HepG2 (cell line): ENCODE results near the gene C2orf49. TPM values are rescaled to one million over a fixed set of nuclear protein-coding genes. Genes with fewer than 3 reads are reported as not detected.

Experiments
- ATAC-seq: fragments of 200-7000 bp; cut with Tn5 transposase; 3 replicates; pipeline ENCODE4 v1.9.1; 2020; ENCODE audit warnings: mild to moderate bottlenecking, moderate library complexity
- BruUV-seq: library from RNA; stranded (reverse); fragments of 400-500 nt; replicated peaks from 2 replicates; lab custom pipeline; 2021; lab: Mats Ljungman, UMichigan
- CTCF ChIA-PET: fragments of 300-600 bp; formaldehyde crosslinking; extraction: SDS; loops from one replicate; lab custom pipeline; 2021; ENCODE audit warnings: low total read pairs, inconsistent platforms, low intra/inter-chr PET ratio; lab: Yijun Ruan, JAX
- POLR2A ChIA-PET: fragments of 350-600 bp; sonication (Branson Sonifier 250); formaldehyde crosslinking; loops from one replicate; lab custom pipeline; 2020; ENCODE audit warnings: antibody characterized with exemption, inconsistent platforms; lab: Yijun Ruan, JAX
- DNase-seq: peaks from one replicate; pipeline ENCODE4 v3.0.0-alpha.2; 2015; ENCODE audit warnings: low spot score
- FAIRE-seq: peaks from 3 replicates; lab custom pipeline; 2011; peaks lifted over from hg19 to GRCh38; lab: Jason Lieb, UNC
- H2AFZ ChIP-seq: one replicate; pipeline ENCODE4 v1.6.1; 2011; ENCODE audit warnings: low read length, inconsistent platforms
- H3K27ac ChIP-seq: fragments of 300-600 bp; 3 replicates; pipeline ENCODE4 v1.8.0; 2011; ENCODE audit warnings: mixed run types, mild to moderate bottlenecking, mixed read lengths, low read length, inconsistent platforms; ENCODE audit not compliant: insufficient read depth; ENCODE audit errors: extremely low read length
- H3K27me3 ChIP-seq, 2 experiments: fragments of 200-600 bp in 1 of 2; 2 replicates in 1 of 2; 3 replicates in 1 of 2; pipeline versions ENCODE4 v1.6.0 to v1.8.0; 2011; ENCODE audit warnings: low read length in 2 of 2, mild to moderate bottlenecking in 2 of 2, moderate library complexity in 2 of 2, inconsistent platforms in 1 of 2; ENCODE audit not compliant: insufficient read depth in 2 of 2, control insufficient read depth in 1 of 2
- H3K36me3 ChIP-seq, 2 experiments: fragments of 200-600 bp in 1 of 2; replicated peaks in 1 of 2; 2 replicates in 1 of 2; 3 replicates in 1 of 2; pipeline versions ENCODE4 v1.5.1 to v1.8.0; 2011; ENCODE audit warnings: low read length in 2 of 2, inconsistent platforms in 1 of 2; ENCODE audit not compliant: insufficient read depth in 2 of 2, control insufficient read depth in 1 of 2
- H3K4me1 ChIP-seq: 2 replicates; pipeline ENCODE4 v1.5.1; 2012; ENCODE audit warnings: low read length, inconsistent platforms; ENCODE audit not compliant: insufficient read depth
- H3K4me2 ChIP-seq: 2 replicates; pipeline ENCODE4 v1.6.0; 2011; ENCODE audit warnings: low read depth, low read length, inconsistent platforms
- H3K4me3 ChIP-seq, 3 experiments: fragments of 200-600 bp in 1 of 3; sonication (generic), shearing (Covaris generic) in 1 of 3; replicated peaks in 1 of 3; 2 replicates each; pipeline ENCODE4 v1.5.1; 2011 to 2016; ENCODE audit warnings: low read length in 3 of 3, inconsistent platforms in 2 of 3, low read depth in 2 of 3, mild to moderate bottlenecking in 2 of 3, control low read depth in 1 of 3, mixed read lengths in 1 of 3; ENCODE audit not compliant: insufficient read depth in 1 of 3
- H3K79me2 ChIP-seq: one replicate; pipeline ENCODE4 v1.6.1; 2011; ENCODE audit warnings: low read length, inconsistent platforms; ENCODE audit not compliant: insufficient read depth
- H3K9ac ChIP-seq: 2 replicates; pipeline ENCODE4 v1.6.0; 2011; ENCODE audit warnings: mild to moderate bottlenecking, low read depth, low read length, inconsistent platforms; ENCODE audit not compliant: insufficient read depth
- H3K9me3 ChIP-seq: 2 replicates; pipeline ENCODE4 v1.5.1; 2012; ENCODE audit warnings: mild to moderate bottlenecking, low read length
- H4K20me1 ChIP-seq: 2 replicates; pipeline ENCODE4 v1.6.0; 2011; ENCODE audit warnings: inconsistent platforms, mild to moderate bottlenecking, low read length, moderate library complexity; ENCODE audit not compliant: insufficient read depth
- DMTF1 ChIP-seq: sonication (generic); formaldehyde crosslinking; IDR thresholded peaks from 2 replicates; pipeline ENCODE4 v1.4.0; 2020; ENCODE audit warnings: mild to moderate bottlenecking, missing genetic modification reagents
- GATAD2A ChIP-seq: IDR thresholded peaks from 2 replicates; pipeline ENCODE4 v1.6.1; 2016
- KAT2B ChIP-seq: fragments of 150-350 bp; IDR thresholded peaks from 2 replicates; pipeline ENCODE4 v1.6.1; 2014; ENCODE audit warnings: low read depth, low read length, borderline replicate concordance
- NFAT5 ChIP-seq: sonication (generic); formaldehyde crosslinking; IDR thresholded peaks from 2 replicates; pipeline ENCODE4 v1.4.0; 2020; ENCODE audit warnings: missing genetic modification reagents
- NPAS2 ChIP-seq: sonication (generic); formaldehyde crosslinking; IDR thresholded peaks from 2 replicates; pipeline ENCODE4 v1.8.0; 2022; ENCODE audit warnings: mild to moderate bottlenecking, missing genetic modification reagents, borderline replicate concordance
- NR3C1 ChIP-seq: sonication (generic); formaldehyde crosslinking; IDR thresholded peaks from 2 replicates; pipeline ENCODE4 v1.4.0; 2020; ENCODE audit warnings: missing genetic modification reagents
- RBM22 ChIP-seq: fragments of 200-400 bp; formaldehyde crosslinking; optimal IDR thresholded peaks from 2 replicates; pipeline ENCODE3; 2017; ENCODE audit warnings: mild to moderate bottlenecking, low read length, moderate library complexity
- ZMAT3 ChIP-seq: sonication (generic); formaldehyde crosslinking; conservative IDR thresholded peaks from 2 replicates; pipeline ENCODE4 v1.7.0; 2021; ENCODE audit warnings: missing genetic modification reagents
- WGBS: methylation state at CpG from one replicate; pipeline ENCODE4 v1.1.6; 2017; ENCODE audit warnings: low lambda C conversion rate; 5-methylcytosine and 5-hydroxymethylcytosine counted together
- in situ Hi-C: cut with HindIII; loops from 2 replicates; pipeline ENCODE4 v1.10.0; 2017; ENCODE audit warnings: low pct_unique_long_range_greater_than_20kb; ENCODE audit not compliant: extremely low pct_ligation_motif_present
- intact Hi-C: fragments of 100-400 bp; cut with micrococcal nuclease; formaldehyde crosslinking; loops from one replicate; pipeline ENCODE4 v1.10.0; 2022; ENCODE audit not compliant: unreplicated experiment
- polyA plus RNA-seq, 8 experiments: library from polyadenylated mRNA; depleted of rRNA in 3 of 8; stranded (reverse) in 7 of 8; unstranded in 1 of 8; fragments of >200 nt; fragmentation: Illumina TruSeq in 4 of 8; extraction: Trizol in 4 of 8; gene quantifications; 2 replicates each; pipeline versions ENCODE4 v1.2.1 to v1.2.3, GENCODE V29; 2011 to 2016; ENCODE audit warnings: low read depth in 4 of 8, missing spikeins in 1 of 8, mixed read lengths in 1 of 8; ENCODE audit not compliant: insufficient read depth in 1 of 8
- total RNA-seq, 5 experiments: library from RNA; depleted of rRNA; stranded (reverse); fragments of >200 nt; fragmentation: Illumina TruSeq; extraction: Trizol; gene quantifications; 2 replicates each; pipeline ENCODE4 v1.2.3, GENCODE V29; 2016; ENCODE audit warnings: low read depth in 1 of 5

C2orf49 gene
- total and polyA plus RNA-seq, 2 of the 13 experiments (the other 11 are each of a cell fraction or from before 2014, with no cell fraction given) = 24.7 to 28.8 TPM

- no peak overlapping the region for H3K4me3 ChIP-seq
- no peaks in the 10 kb centered on the region for H3K9me3 ChIP-seq
- H3K27me3 ChIP-seq = no peaks in the 10 kb centered on the region
- peaks cover 26 to 39% of the 10 kb centered on the region in 2 experiments for H3K36me3 ChIP-seq
- no peaks in the 10 kb centered on the region for H3K4me1 ChIP-seq
- H3K9ac ChIP-seq = no peak overlapping the region
- in situ Hi-C loops (no loop called here), intact Hi-C loops (no loop called here)
- no peak overlapping the region for H3K4me2 ChIP-seq
- FAIRE-seq (no peak), DNase-seq (no peak), ATAC-seq (no peak)
- H4K20me1 ChIP-seq = peaks cover 6% of the 10 kb centered on the region; the same call in 1 of the 2 replicates
- no TSS peak for BruUV-seq
- no peak overlapping the region for H3K27ac ChIP-seq
- POLR2A ChIA-PET = no interaction called here
- WGBS = 97% methylated on average over 19 of the region's 19 CpGs
- TF ChIP-seq DMTF1 (CRISPR knock-in tag) = no peak
- TF ChIP-seq GATAD2A (CRISPR knock-in tag) = no peak
- TF ChIP-seq RBM22 = peak; percentile 14
- CTCF ChIA-PET = no interaction called here
- H3K79me2 ChIP-seq = peaks cover 49% of the 10 kb centered on the region
- no peak overlapping the region for H2AFZ ChIP-seq
Measured at GRCh38 chr2:105307550-105307949, 29.8 kb upstream of the C2orf49 start.

- Histone ChIP-seq H3K4me3 (no peak overlapping the region), H2AFZ (no peak overlapping the region), H3K9ac (no peak overlapping the region), H3K27me3 (no peaks in the 10 kb centered on the region), H3K27ac (no peak overlapping the region), H3K4me1 (no peaks in the 10 kb centered on the region), H3K79me2 (peaks cover 49% of the 10 kb centered on the region), H3K4me2 (no peak overlapping the region), H4K20me1 (peaks cover 7% of the 10 kb centered on the region; the same call in 1 of the 2 replicates), H3K36me3 (peaks cover 26 to 35% of the 10 kb centered on the region in 2 experiments), H3K9me3 (no peaks in the 10 kb centered on the region)
- CTCF ChIA-PET = no interaction called here
- ATAC-seq (no peak), FAIRE-seq (no peak), DNase-seq (no peak)
- WGBS = 97% methylated on average over 13 of the region's 17 CpGs
- intact Hi-C loops = no loop called here
- no TSS peak for BruUV-seq
- POLR2A ChIA-PET = no interaction called here
- in situ Hi-C loops = no loop called here
- no peak for TF ChIP-seq KAT2B
- no peak for TF ChIP-seq ZMAT3
- no peak for TF ChIP-seq NFAT5 (CRISPR knock-in tag)
- TF ChIP-seq NPAS2 (CRISPR knock-in tag) = no peak
- TF ChIP-seq NR3C1 (CRISPR knock-in tag) = no peak
Measured at GRCh38 chr2:105307962-105308361, 29.4 kb upstream of the C2orf49 start.
